Heart left ventricle (tissue), 16 donors: Measurements from ENCODE around the gene TBC1D32. TPM values are rescaled to one million over a fixed set of nuclear protein-coding genes. Genes with fewer than 3 reads are reported as not detected.

Experiments used
- ATAC-seq, 4 donors: fragments of 200-7000 bp; cut with Tn5 transposase; one replicate each; pipeline ENCODE4 v1.9.1; 2020 to 2022; ENCODE audit warnings: moderate library complexity in 4 of 4, mild to moderate bottlenecking in 3 of 4, moderate number of reproducible peaks in 1 of 4
- DNase-seq, 5 donors: peaks; one replicate each; pipeline ENCODE4 v3.0.0-alpha.2; 2020
- H3K27ac ChIP-seq, 12 donors: fragments of 200-600 bp; sonication (generic) in 4 of 12; one replicate each; pipeline versions ENCODE4 v1.5.0 to v1.8.0; 2016 to 2022; ENCODE audit warnings: mild to moderate bottlenecking in 2 of 12
- H3K27me3 ChIP-seq, 9 donors: fragments of 200-600 bp; sonication (generic) in 2 of 9; one replicate each; pipeline versions ENCODE4 v1.5.1 to v1.8.0; 2016 to 2022; ENCODE audit warnings: mild to moderate bottlenecking in 3 of 9
- H3K36me3 ChIP-seq, 9 donors: fragments of 200-600 bp; sonication (generic) in 2 of 9; one replicate each; pipeline versions ENCODE4 v1.5.0 to v1.8.0; 2018 to 2022; ENCODE audit warnings: mild to moderate bottlenecking in 2 of 9
- H3K4me1 ChIP-seq, 12 donors: fragments of 200-600 bp; sonication (generic) in 4 of 12; one replicate each; pipeline versions ENCODE4 v1.5.0 to v1.8.0; 2016 to 2022; ENCODE audit warnings: mild to moderate bottlenecking in 3 of 12
- H3K4me3 ChIP-seq, 12 donors: fragments of 200-600 bp; sonication (generic) in 4 of 12; one replicate each; pipeline versions ENCODE4 v1.5.0 to v1.8.0; 2017 to 2022; ENCODE audit warnings: mild to moderate bottlenecking in 9 of 12, moderate library complexity in 4 of 12
- H3K9me3 ChIP-seq, 12 donors: fragments of 200-600 bp; sonication (generic) in 4 of 12; one replicate each; pipeline versions ENCODE4 v1.5.0 to v1.8.0; 2016 to 2022; ENCODE audit warnings: mild to moderate bottlenecking in 1 of 12
- POLR2A ChIP-seq, 2 donors: fragments of 450-650 bp; IDR thresholded peaks; one replicate each; pipeline ENCODE4 v1.6.1; 2017; ENCODE audit warnings: antibody characterized with exemption in 2 of 2, mild to moderate bottlenecking in 2 of 2, moderate library complexity in 2 of 2
- WGBS, 4 donors: extraction: QIAGEN DNeasy Blood & Tissue Kit in 2 of 4; methylation state at CpG; one replicate each; pipeline versions ENCODE4 v1.1.5 to v1.1.7; 2013 to 2018; 5-methylcytosine and 5-hydroxymethylcytosine counted together
- intact Hi-C, 10 donors: fragments of 100-400 bp; cut with DNase I; formaldehyde crosslinking; loops; one replicate each; pipeline versions ENCODE4 v1.11.1 to v1.14.2; 2022
- polyA plus RNA-seq, 2 donors: library from polyadenylated mRNA; stranded (reverse); fragments of 200-250 nt; gene quantifications; one replicate each; pipeline ENCODE4 v1.2.3, GENCODE V29; 2013
- total RNA-seq, 9 donors: library from RNA; depleted of rRNA in 2 of 9; stranded (reverse); fragments of >200 nt in 2 of 9; fragmentation: NEBNext Ultra II Directional in 3 of 9; extraction: Animal tissue kit (Norgen Biotek cat#: 25700) in 3 of 9; gene quantifications; one replicate each; pipeline versions ENCODE4 v1.1.0 to v1.2.4, GENCODE V29; 2016 to 2023
- TF ChIP-seq, protein P1 (sequence below), 12 donors: fragments of 200-600 bp; sonication (generic) in 4 of 12; IDR thresholded peaks; one replicate each; pipeline versions ENCODE4 v1.5.0 to v1.8.0; 2018 to 2022; ENCODE audit warnings: antibody characterized with exemption in 12 of 12, mild to moderate bottlenecking in 5 of 12
- donor health status: ischemic (EF 13 %, LVEDD 7.1; RV severe dilation, severe dysfunction).
- donor health status: healthy with polysubstance abuse.
- donor health status: DM: no; HTN: yes; CAD: no.
- donor health status: DM: no; HTN: no; CAD: no.
- donor health status: ischemic (EF 25% LVEDD 6.9; RV normal size, moderate dysfunction).
- donor health status: ischemic (EF 25% LVEDD 5.7; RV mildly dilated, moderate dysfunction).
- donor health status: healthy.
- donor health status: DM: yes; HTN: yes; CAD: no.
- donor health status: ischemic (EF 35%, LVEDD 5.7; RV mildly dilated, moderate dysfunction).
- donor health status: nonischemic (EF 11% LVEDD 7.7; RV severe dilation, severe dysfunction).
- donor health status: DM: yes; HTN: yes; CAD: no.
- donor health status: PGD.
- donor health status: ischemic (EF 29% LVEDD 5.4; RV normal size, mild dysfunction).
- donor health status: nonischemic (EF 23%, LVEDD 6.1; RV moderate dilation, normal function).

Gene TBC1D32
- total and polyA plus RNA-seq, 11 donors = 0.53 to 4.6 (median 2.7) TPM

DNA sequence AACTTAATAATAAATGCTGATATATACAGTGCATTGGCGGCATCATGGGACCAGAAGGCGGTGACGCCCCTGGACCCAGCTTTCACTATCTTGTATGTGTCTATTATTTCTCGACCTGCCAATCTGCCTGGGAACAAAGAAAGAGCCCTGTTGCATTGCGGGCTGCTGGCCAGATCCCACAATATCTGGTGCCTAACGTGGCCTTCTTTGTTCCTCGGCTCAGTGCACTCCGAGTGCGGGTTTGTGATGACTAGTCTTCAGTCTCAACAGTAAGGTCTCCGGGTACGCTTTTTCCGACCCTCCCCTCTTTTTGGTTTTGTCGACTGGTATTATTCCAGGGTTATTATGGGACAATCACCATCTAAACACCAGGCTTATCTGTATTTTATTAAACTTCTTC, 291.5 kb downstream of the TBC1D32 start:
- H3K4me1 ChIP-seq = no peaks in the 10 kb centered on the region
- H3K27me3 ChIP-seq = no peaks in the 10 kb centered on the region
- 88 to 91% (median 90%) methylated on average over 13 of the region's 13 CpGs for WGBS, 4 donors
- ATAC-seq = no peak
- no peak overlapping the region for H3K4me3 ChIP-seq
- H3K36me3 ChIP-seq = no peaks in the 10 kb centered on the region
- no peak for DNase-seq
- H3K9me3 ChIP-seq = no peaks in the 10 kb centered on the region
- no peak overlapping the region for H3K27ac ChIP-seq
- TF ChIP-seq POLR2A (IDR thresholded peaks at IDR 0.05) = no peak
- TF ChIP-seq, protein P1, sequence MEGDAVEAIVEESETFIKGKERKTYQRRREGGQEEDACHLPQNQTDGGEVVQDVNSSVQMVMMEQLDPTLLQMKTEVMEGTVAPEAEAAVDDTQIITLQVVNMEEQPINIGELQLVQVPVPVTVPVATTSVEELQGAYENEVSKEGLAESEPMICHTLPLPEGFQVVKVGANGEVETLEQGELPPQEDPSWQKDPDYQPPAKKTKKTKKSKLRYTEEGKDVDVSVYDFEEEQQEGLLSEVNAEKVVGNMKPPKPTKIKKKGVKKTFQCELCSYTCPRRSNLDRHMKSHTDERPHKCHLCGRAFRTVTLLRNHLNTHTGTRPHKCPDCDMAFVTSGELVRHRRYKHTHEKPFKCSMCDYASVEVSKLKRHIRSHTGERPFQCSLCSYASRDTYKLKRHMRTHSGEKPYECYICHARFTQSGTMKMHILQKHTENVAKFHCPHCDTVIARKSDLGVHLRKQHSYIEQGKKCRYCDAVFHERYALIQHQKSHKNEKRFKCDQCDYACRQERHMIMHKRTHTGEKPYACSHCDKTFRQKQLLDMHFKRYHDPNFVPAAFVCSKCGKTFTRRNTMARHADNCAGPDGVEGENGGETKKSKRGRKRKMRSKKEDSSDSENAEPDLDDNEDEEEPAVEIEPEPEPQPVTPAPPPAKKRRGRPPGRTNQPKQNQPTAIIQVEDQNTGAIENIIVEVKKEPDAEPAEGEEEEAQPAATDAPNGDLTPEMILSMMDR (IDR thresholded peaks at IDR 0.05) = no peak
- intact Hi-C loops = no loop called here

GRCh38 chr6:121040831-121041230, 293.4 kb downstream of the TBC1D32 start:
- ATAC-seq (no peak), DNase-seq (no peak)
- Histone ChIP-seq H3K9me3 (no peaks in the 10 kb centered on the region), H3K4me1 (no peaks in the 10 kb centered on the region), H3K27ac (no peak overlapping the region), H3K36me3 (no peaks in the 10 kb centered on the region), H3K27me3 (no peaks in the 10 kb centered on the region), H3K4me3 (no peak overlapping the region)
- intact Hi-C loops = no loop called here
- TF ChIP-seq, protein P1 (IDR thresholded peaks at IDR 0.05) = no peak
- TF ChIP-seq POLR2A (IDR thresholded peaks at IDR 0.05) = no peak
- 52 to 59% (median 56%) methylated on average over 3 of the region's 3 CpGs for WGBS, 4 donors

- DNase-seq (no peak), ATAC-seq (no peak)
- H3K9me3 ChIP-seq = no peaks in the 10 kb centered on the region
- H3K27ac ChIP-seq = no peak overlapping the region
- intact Hi-C loops = no loop called here
- H3K27me3 ChIP-seq = no peaks in the 10 kb centered on the region
- WGBS, 4 donors = 73 to 91% (median 84%) methylated on average over 3 of the region's 3 CpGs
- no peaks in the 10 kb centered on the region for H3K36me3 ChIP-seq
- TF ChIP-seq, protein P1 (IDR thresholded peaks at IDR 0.05) = no peak
- no peak for TF ChIP-seq POLR2A (IDR thresholded peaks at IDR 0.05)
- no peak overlapping the region for H3K4me3 ChIP-seq
- H3K4me1 ChIP-seq = no peaks in the 10 kb centered on the region
Observed at GRCh38 chr6:121033091-121033490, 301.2 kb downstream of the TBC1D32 start.

- intact Hi-C loops = no loop called here
- 31 to 43% (median 38%) methylated on average over 1 of the region's 1 CpG for WGBS, 4 donors
Observed at GRCh38 chr6:121032268-121033006, 301.8 kb downstream of the TBC1D32 start.

More at GRCh38 chr6:121032268-121033006, 301.8 kb downstream of the TBC1D32 start:
- H3K27me3 ChIP-seq = no peaks in the 10 kb centered on the region
- no peaks in the 10 kb centered on the region for H3K36me3 ChIP-seq
- TF ChIP-seq POLR2A (IDR thresholded peaks at IDR 0.05) = no peak
- TF ChIP-seq, protein P1 (IDR thresholded peaks at IDR 0.05) = no peak
- H3K4me1 ChIP-seq = no peaks in the 10 kb centered on the region
- no peak overlapping the region for H3K27ac ChIP-seq
- no peaks in the 10 kb centered on the region for H3K9me3 ChIP-seq
- DNase-seq (no peak), ATAC-seq (no peak)
- H3K4me3 ChIP-seq = no peak overlapping the region

Other genes starting within 250 kb of the TBC1D32 start
- 100 to 1,000 TPM; 158 to 404 (median 233) TPM for gene GJA1, start 101.2 kb upstream of the TBC1D32 start, total RNA-seq
- 100 to 1,000 TPM; 103 to 121 TPM for gene GJA1, start 101.2 kb upstream of the TBC1D32 start, polyA plus RNA-seq